Stomach (tissue), 4 donors: ENCODE data around the gene EPYC.

Source experiments
- POLR2A ChIP-seq, 4 donors: fragments of 450-650 bp; IDR thresholded peaks; one replicate each; pipeline ENCODE4 v1.6.1; 2016; ENCODE audit warnings: antibody characterized with exemption in 4 of 4, control low read depth in 2 of 4, mild to moderate bottlenecking in 1 of 4, moderate library complexity in 1 of 4
- POLR2AphosphoS5 ChIP-seq, 3 donors: sonication (generic); formaldehyde crosslinking; IDR thresholded peaks; one replicate each; pipeline ENCODE4 v1.6.1; 2016; ENCODE audit warnings: antibody characterized with exemption in 3 of 3

DNA sequence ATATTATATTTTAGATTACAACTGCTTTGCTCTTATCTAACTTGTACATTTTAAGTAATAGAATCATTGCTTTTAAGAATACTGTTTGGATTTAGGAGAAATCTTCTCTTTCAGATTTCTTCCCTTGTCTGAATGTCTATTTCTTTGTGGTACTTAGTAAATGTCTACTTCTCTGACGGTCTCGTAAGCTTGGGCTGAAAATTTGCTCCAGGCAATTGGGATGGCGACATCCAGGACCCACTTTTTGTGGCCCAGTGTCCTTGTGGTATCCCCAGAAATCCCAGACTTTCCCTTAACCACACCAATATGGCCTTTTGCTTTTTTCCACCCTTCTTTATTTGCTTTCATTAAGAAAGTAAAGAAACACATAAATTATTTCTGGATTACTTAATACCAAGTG is 25.8 kb downstream of the EPYC start:
- no peak for TF ChIP-seq POLR2AphosphoS5 (IDR thresholded peaks at IDR 0.05)
- TF ChIP-seq POLR2A (IDR thresholded peaks at IDR 0.05): no peak
